C4-2B (cell line): ENCODE results near the gene ATP1B1.
"Not testable (repeated sequence)": the region's sequence is repeated elsewhere in the genome, so short reads cannot be mapped to it uniquely, and the experiment has no call there.

Experiments used
- H3K27ac ChIP-seq: fragments of 450-650 bp; 2 replicates; pipeline ENCODE4 v1.5.1; 2017
- CTCF ChIP-seq: fragments of 450-650 bp; conservative IDR thresholded peaks from 2 replicates; pipeline ENCODE4 v1.5.1; 2017; ENCODE audit warnings: mild to moderate bottlenecking
- ZFX ChIP-seq: fragments of 450-650 bp; IDR thresholded peaks from 2 replicates; pipeline ENCODE4 v1.6.1; 2017

ATP1B1 gene

DNA sequence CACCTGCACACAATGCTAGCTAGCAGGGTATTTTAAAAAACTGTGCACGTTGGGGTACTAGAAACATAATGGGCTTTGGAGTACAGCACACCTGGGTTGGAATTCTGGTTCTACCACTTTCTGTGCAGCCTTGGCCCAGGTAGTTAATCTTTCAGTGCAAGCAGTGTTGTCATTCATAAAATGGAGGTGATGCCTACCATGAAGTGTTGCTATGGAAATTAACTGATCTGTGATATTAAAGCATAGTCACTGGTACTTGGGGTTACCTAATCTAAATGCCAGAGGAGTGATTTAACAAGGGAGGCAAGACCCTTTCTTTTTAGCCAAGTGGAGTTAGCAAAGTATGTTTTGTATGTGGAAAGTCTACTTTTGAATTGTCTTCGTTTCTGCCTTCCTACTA is 18.0 kb downstream of the ATP1B1 start:
- TF ChIP-seq CTCF, result no peak
- no peak for TF ChIP-seq ZFX
- H3K27ac ChIP-seq, result no peak overlapping the region

GRCh38 chr1:169125597-169125996 is 19.1 kb downstream of the ATP1B1 start:
- H3K27ac ChIP-seq, result not testable (repeated sequence)

- TF ChIP-seq CTCF (no peak), ZFX (no peak)
Observed at GRCh38 chr1:169126335-169126734, 19.8 kb downstream of the ATP1B1 start.

GRCh38 chr1:169127305-169127704 is 20.8 kb downstream of the ATP1B1 start:
- TF ChIP-seq ZFX, result no peak
- no peak for TF ChIP-seq CTCF
- no peak overlapping the region for H3K27ac ChIP-seq

More at GRCh38 chr1:169126335-169126734, 19.8 kb downstream of the ATP1B1 start:
- no peak overlapping the region for H3K27ac ChIP-seq

- H3K27ac ChIP-seq, result no peak overlapping the region
- TF ChIP-seq CTCF (no peak), ZFX (no peak)
Observed at GRCh38 chr1:169128562-169128961, 22.1 kb downstream of the ATP1B1 start.

DNA sequence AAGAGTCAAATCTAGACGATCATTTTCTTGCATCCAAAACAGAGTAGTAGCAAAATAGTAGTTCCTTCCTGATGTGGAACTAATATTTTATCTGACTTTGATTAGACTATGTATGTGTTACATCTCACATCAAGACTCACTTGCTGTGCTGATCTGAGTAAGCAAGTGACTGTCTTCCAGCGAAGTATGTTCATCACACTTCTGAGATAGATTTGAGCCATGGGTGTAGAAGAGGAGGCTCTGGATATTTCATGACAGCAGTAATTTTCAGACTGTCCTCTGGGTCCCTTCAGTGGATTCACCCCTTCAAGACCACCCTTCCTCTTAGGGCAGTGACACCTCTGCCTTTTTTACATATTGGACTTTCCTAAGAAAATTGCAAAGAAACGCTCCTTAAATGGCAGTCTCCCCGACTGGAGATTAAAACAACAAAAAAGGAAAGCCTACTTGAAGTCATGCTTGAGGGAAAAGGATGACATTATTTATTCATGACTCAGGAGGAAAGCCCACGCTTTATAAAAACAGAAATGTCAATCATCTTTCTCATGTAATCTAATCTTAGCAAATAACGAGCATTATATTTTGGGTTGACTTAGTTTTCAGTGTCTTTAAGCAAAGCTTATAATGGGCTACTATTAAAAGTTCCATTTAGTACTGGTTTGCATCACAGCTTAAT is 22.8 kb downstream of the ATP1B1 start:
- H3K27ac ChIP-seq, result no peak overlapping the region

DNA sequence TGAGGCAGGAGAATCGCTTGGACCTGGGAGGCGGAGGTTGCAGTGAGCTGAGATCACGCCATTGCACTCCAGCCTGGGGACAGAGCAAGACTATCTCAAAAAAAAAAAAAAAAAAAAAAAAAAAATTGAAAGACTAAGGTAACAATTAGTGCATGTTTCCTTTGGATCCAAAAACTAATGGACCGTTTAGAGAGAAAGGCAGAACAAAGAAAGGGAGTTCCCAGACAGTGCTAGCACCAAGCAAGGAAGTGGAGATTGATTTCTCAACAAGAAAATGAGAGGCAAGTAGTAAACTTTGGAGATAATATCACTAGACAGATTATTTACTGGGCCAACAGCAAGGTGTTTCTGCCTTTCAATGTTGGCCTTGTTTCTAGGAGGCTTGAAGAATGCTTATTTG is 24.2 kb downstream of the ATP1B1 start:
- TF ChIP-seq CTCF, result no peak
- no peak overlapping the region for H3K27ac ChIP-seq

More for the DNA sequence above, 22.8 kb downstream of the ATP1B1 start:
- TF ChIP-seq CTCF (no peak), ZFX (no peak)

- H3K27ac ChIP-seq, result no peak overlapping the region
- TF ChIP-seq CTCF (no peak), ZFX (no peak)
Observed at GRCh38 chr1:169132512-169133227, 26.2 kb downstream of the ATP1B1 start.
